IPS-11a (cell line): ENCODE results near the gene MEPE.
"Not testable (repeated sequence)": the region's sequence is repeated elsewhere in the genome, so short reads cannot be mapped to it uniquely, and the experiment has no call there.

ENCODE experiments used
- H3K4me3 ChIP-seq: one replicate; pipeline ENCODE4 v1.5.1; 2013; ENCODE audit warnings: low read depth, low read length, control low read depth

Gene MEPE

GRCh38 chr4:87882321-87882720 is 49.6 kb downstream of the MEPE start:
- no peak overlapping the region for H3K4me3 ChIP-seq

- H3K4me3 ChIP-seq = no peak overlapping the region
Measured at GRCh38 chr4:87882861-87883260, 50.1 kb downstream of the MEPE start.

- H3K4me3 ChIP-seq = no peak overlapping the region
Measured at GRCh38 chr4:87884976-87885549, 52.3 kb downstream of the MEPE start.

- no peak overlapping the region for H3K4me3 ChIP-seq
Measured at GRCh38 chr4:87886083-87886482, 53.3 kb downstream of the MEPE start.

- H3K4me3 ChIP-seq = not testable (repeated sequence)
Measured at GRCh38 chr4:87890753-87891152, 58.0 kb downstream of the MEPE start.

GRCh38 chr4:87895964-87896621 is 63.3 kb downstream of the MEPE start:
- H3K4me3 ChIP-seq = no peak overlapping the region
